Muscle layer of colon (tissue), 2 donors: ENCODE results near the gene SEH1L.

Source experiments
- H3K27ac ChIP-seq: one replicate; pipeline ENCODE4 v1.7.0; 2013; ENCODE audit warnings: low read depth, mild to moderate bottlenecking, low read length, moderate library complexity
- H3K27me3 ChIP-seq, 2 donors: one replicate each; pipeline ENCODE4 v1.7.0; 2013; ENCODE audit warnings: low read length in 2 of 2, mild to moderate bottlenecking in 2 of 2; ENCODE audit not compliant: insufficient read depth in 2 of 2, control insufficient read depth in 1 of 2
- H3K36me3 ChIP-seq: one replicate; pipeline ENCODE4 v1.7.0; 2013; ENCODE audit warnings: mild to moderate bottlenecking, low read length; ENCODE audit not compliant: insufficient read depth
- H3K4me1 ChIP-seq: one replicate; pipeline ENCODE4 v1.7.0; 2013; ENCODE audit warnings: mild to moderate bottlenecking, low read length; ENCODE audit not compliant: insufficient read depth
- H3K4me3 ChIP-seq, 2 donors: one replicate each; pipeline ENCODE4 v1.7.0; 2013; ENCODE audit warnings: low read length in 2 of 2, low read depth in 1 of 2, mild to moderate bottlenecking in 1 of 2, moderate library complexity in 1 of 2
- H3K9ac ChIP-seq: one replicate; pipeline ENCODE4 v1.7.0; 2013; ENCODE audit warnings: low read length
- H3K9me3 ChIP-seq: one replicate; pipeline ENCODE4 v1.7.0; 2013; ENCODE audit warnings: mild to moderate bottlenecking, low read length
- donor health status: abdominal sarcoma.
- donor health status: Adenocarcinoma of cecum.

Gene SEH1L

GRCh38 chr18:12998332-12999060, 50.7 kb downstream of the SEH1L start:
- H3K27ac ChIP-seq = no peak overlapping the region
- H3K4me3 ChIP-seq = no peak overlapping the region
- no peak overlapping the region for H3K9ac ChIP-seq
- no peaks in the 10 kb centered on the region for H3K4me1 ChIP-seq
- H3K9me3 ChIP-seq = no peaks in the 10 kb centered on the region
- no peaks in the 10 kb centered on the region for H3K27me3 ChIP-seq
- no peaks in the 10 kb centered on the region for H3K36me3 ChIP-seq

- H3K36me3 ChIP-seq = peaks cover 11% of the 10 kb centered on the region
- no peak overlapping the region for H3K9ac ChIP-seq
- H3K27ac ChIP-seq = no peak overlapping the region
- no peak overlapping the region for H3K4me3 ChIP-seq
- no peaks in the 10 kb centered on the region for H3K9me3 ChIP-seq
- H3K27me3 ChIP-seq = no peaks in the 10 kb centered on the region
- no peaks in the 10 kb centered on the region for H3K4me1 ChIP-seq
These were observed 55.7 kb downstream of the SEH1L start for GRCh38 chr18:13003466-13003896.

DNA sequence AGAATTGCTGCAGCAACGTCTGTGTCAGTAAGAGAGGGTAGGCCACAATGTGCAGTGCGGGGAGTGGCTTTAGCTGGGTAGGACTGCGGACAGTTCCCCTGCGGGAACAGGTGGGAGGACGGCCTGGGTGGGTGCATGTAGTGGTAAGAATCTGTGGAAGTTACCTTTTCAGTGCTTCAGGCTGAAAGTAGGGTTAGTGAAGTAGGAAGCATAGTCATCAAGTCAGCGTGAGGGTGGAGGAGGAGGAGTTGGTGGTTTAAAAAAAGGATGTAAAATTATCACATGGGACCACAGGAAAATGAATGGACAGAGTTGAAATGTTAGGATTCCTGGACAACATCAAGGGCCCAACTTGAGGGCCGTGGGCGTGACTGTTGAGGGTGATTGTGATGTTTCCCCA, 56.6 kb downstream of the SEH1L start:
- Histone ChIP-seq H3K9me3 (no peaks in the 10 kb centered on the region), H3K36me3 (peaks cover 20% of the 10 kb centered on the region), H3K27ac (no peak overlapping the region), H3K4me3 (no peak overlapping the region), H3K27me3 (no peaks in the 10 kb centered on the region), H3K9ac (no peak overlapping the region), H3K4me1 (no peaks in the 10 kb centered on the region)

DNA sequence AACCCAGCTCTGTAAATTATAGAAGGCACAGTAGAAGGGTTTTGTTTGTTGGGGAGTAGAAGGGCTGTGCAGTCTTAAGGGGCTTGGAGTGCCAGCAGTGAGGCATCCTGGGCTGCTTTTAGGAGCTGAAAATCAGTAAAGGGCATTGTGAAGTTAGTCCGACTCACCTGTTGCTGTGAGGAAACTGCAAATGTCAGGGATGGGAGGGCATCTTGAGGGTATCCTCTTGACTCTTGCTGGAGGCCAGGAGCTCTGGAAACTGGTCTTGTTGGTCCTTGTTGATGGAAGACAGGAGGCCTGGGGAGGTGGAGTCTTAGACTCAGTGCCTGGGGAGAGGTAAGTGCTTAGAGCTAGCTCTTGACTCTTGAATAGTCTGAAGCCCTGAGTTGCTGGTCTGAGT, 57.5 kb downstream of the SEH1L start:
- no peaks in the 10 kb centered on the region for H3K27me3 ChIP-seq
- no peaks in the 10 kb centered on the region for H3K9me3 ChIP-seq
- H3K36me3 ChIP-seq = peaks cover 25% of the 10 kb centered on the region
- no peak overlapping the region for H3K4me3 ChIP-seq
- no peak overlapping the region for H3K27ac ChIP-seq
- no peaks in the 10 kb centered on the region for H3K4me1 ChIP-seq
- no peak overlapping the region for H3K9ac ChIP-seq

- no peaks in the 10 kb centered on the region for H3K9me3 ChIP-seq
- H3K27ac ChIP-seq = no peak overlapping the region
- no peaks in the 10 kb centered on the region for H3K27me3 ChIP-seq
- no peak overlapping the region for H3K4me3 ChIP-seq
- H3K9ac ChIP-seq = no peak overlapping the region
- peaks cover 28% of the 10 kb centered on the region for H3K36me3 ChIP-seq
- no peaks in the 10 kb centered on the region for H3K4me1 ChIP-seq
These were observed 58.9 kb downstream of the SEH1L start for GRCh38 chr18:13006531-13007247.

GRCh38 chr18:13007248-13007560, 59.4 kb downstream of the SEH1L start:
- H3K4me1 ChIP-seq = no peaks in the 10 kb centered on the region
- peaks cover 31% of the 10 kb centered on the region for H3K36me3 ChIP-seq
- H3K27ac ChIP-seq = no peak overlapping the region
- no peaks in the 10 kb centered on the region for H3K9me3 ChIP-seq
- no peaks in the 10 kb centered on the region for H3K27me3 ChIP-seq
- no peak overlapping the region for H3K9ac ChIP-seq
- H3K4me3 ChIP-seq = no peak overlapping the region

DNA sequence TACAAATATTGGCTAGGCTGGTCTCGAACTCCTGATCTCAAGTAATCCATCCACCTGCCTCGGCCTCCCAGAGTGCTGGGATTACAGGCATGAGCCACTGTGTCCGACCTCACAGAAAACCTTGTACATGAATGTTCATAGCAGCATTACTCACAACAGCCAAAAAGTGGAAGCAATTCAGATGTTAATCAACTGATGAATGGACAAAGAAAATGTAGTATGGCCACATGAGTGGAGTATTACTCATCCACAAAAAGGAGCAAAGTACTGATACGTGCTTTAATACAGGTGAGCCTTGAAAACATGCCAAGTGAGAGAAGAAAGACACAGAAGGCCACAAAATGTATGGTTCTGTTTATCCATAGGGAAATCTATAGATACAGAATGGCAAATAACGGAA, 63.9 kb downstream of the SEH1L start:
- no peaks in the 10 kb centered on the region for H3K27me3 ChIP-seq
- H3K27ac ChIP-seq = no peak overlapping the region
- H3K9me3 ChIP-seq = no peaks in the 10 kb centered on the region
- peaks cover 43% of the 10 kb centered on the region for H3K36me3 ChIP-seq
- no peak overlapping the region for H3K9ac ChIP-seq
- H3K4me1 ChIP-seq = no peaks in the 10 kb centered on the region
- no peak overlapping the region for H3K4me3 ChIP-seq

DNA sequence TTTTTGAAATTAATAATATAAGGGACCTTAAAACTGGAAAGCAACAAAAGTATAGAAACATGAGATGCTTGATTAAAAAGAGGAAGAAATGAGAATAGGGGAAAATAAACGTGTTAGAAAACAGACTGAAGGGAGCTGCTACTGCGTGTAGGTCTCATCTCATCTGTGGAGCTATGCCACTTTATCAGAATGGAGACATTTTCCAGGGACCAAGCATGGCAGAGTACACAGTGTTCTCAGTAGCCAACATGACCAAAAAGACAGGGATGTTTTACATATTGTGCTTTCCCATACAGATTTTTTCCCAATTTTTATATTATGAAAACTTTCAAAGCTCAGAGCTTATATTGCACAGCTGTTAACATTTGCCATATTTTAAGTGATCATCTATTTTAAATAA, 66.4 kb downstream of the SEH1L start:
- Histone ChIP-seq H3K27me3 (no peaks in the 10 kb centered on the region), H3K9me3 (no peaks in the 10 kb centered on the region), H3K36me3 (peaks cover 44% of the 10 kb centered on the region), H3K27ac (no peak overlapping the region), H3K9ac (no peak overlapping the region), H3K4me3 (no peak overlapping the region), H3K4me1 (no peaks in the 10 kb centered on the region)

DNA sequence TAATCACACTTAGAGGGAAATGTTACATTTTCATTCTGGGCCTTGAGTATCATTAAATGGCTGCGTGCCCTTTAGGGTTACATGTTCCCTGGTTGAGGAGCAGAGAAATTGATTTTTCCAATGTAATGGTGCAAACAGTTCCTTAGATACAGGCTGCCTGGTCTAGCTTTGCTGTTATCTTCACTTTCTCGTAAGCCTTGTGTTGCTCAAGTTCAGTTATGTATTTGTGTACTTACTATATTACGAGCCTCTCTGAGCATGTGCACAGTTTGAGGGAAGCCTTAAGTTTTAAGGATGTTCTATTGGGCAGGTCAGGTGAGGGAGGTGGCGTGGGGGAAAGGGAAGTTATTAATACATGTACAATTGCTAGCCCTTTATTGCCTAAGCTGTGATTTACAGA, 67.0 kb downstream of the SEH1L start:
- H3K36me3 ChIP-seq = peaks cover 38% of the 10 kb centered on the region
- no peaks in the 10 kb centered on the region for H3K27me3 ChIP-seq
- H3K9me3 ChIP-seq = no peaks in the 10 kb centered on the region
- H3K27ac ChIP-seq = no peak overlapping the region
- no peaks in the 10 kb centered on the region for H3K4me1 ChIP-seq
- H3K4me3 ChIP-seq = no peak overlapping the region
- no peak overlapping the region for H3K9ac ChIP-seq

DNA sequence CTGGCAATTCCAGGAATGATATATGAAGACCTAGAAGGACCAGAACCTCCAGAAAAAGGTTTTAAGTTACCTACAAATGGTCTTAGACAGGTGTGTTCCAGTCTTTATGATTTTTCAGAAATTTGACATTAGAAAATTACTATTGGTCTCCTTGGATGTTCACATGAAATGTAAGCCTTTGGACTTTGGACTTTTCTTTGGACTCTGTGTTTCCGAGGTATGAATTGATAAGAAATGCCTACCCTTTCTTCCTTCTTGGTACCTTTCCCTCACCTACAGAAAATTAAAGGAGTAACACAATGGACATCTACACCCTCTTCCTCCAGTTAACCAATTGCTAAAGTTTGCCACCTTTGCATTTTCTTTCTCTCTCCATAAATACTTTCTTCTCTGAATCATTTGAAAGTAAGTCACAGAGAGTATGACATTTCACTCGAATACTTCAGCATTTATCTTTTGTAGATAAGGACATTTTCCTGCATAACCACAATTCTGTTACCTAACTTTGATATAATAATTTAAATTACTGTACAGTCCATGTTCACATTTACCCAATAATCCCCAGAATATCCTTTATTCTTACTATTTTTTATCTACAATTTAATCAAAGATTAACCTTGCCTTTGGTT, 69.5 kb downstream of the SEH1L start:
- Histone ChIP-seq H3K9ac (no peak overlapping the region), H3K36me3 (peaks cover 31% of the 10 kb centered on the region), H3K4me1 (no peaks in the 10 kb centered on the region)

GRCh38 chr18:13018374-13018773, 70.6 kb downstream of the SEH1L start:
- Histone ChIP-seq H3K9ac (no peak overlapping the region), H3K4me1 (no peaks in the 10 kb centered on the region), H3K4me3 (no peak overlapping the region), H3K36me3 (peaks cover 27% of the 10 kb centered on the region), H3K27me3 (no peaks in the 10 kb centered on the region), H3K27ac (no peak overlapping the region), H3K9me3 (no peaks in the 10 kb centered on the region)

More for the DNA sequence above, 69.5 kb downstream of the SEH1L start:
- no peaks in the 10 kb centered on the region for H3K27me3 ChIP-seq
- no peak overlapping the region for H3K27ac ChIP-seq
- no peaks in the 10 kb centered on the region for H3K9me3 ChIP-seq
- no peak overlapping the region for H3K4me3 ChIP-seq
